ENCODE measurements around the gene ESR1.

ESR1 gene

GRCh38 chr6:152022303-152022702 is 214.8 kb downstream of the ESR1 start (continued):
- TF ChIP-seq PATZ1 (CRISPR knock-in tag; IDR thresholded peaks at IDR 0.05; ENCODE audit: borderline replicate concordance) = no peak
- TF ChIP-seq ISL1 (CRISPR knock-in tag; IDR thresholded peaks at IDR 0.05) = no peak
- TF ChIP-seq PPARA (CRISPR knock-in tag; IDR thresholded peaks at IDR 0.05; ENCODE audit: borderline replicate concordance) = no peak
- no peak for TF ChIP-seq TOX (CRISPR knock-in tag; IDR thresholded peaks at IDR 0.05; ENCODE audit: borderline replicate concordance)
- TF ChIP-seq ESRRG (CRISPR knock-in tag; IDR thresholded peaks at IDR 0.05) = no peak
- TF ChIP-seq BACH2 (CRISPR knock-in tag; IDR thresholded peaks at IDR 0.05; ENCODE audit: borderline replicate concordance) = no peak
- TF ChIP-seq OSR1 (CRISPR knock-in tag; IDR thresholded peaks at IDR 0.05) = no peak
- no peak for TF ChIP-seq GLIS3 (CRISPR knock-in tag; IDR thresholded peaks at IDR 0.05)

- TF ChIP-seq POU6F1 (CRISPR knock-in tag; IDR thresholded peaks at IDR 0.05; ENCODE audit: borderline replicate concordance, low read depth) (no peak), ZFP30 (CRISPR knock-in tag; IDR thresholded peaks at IDR 0.05) (no peak), ZNF565 (CRISPR knock-in tag; conservative IDR thresholded peaks at IDR 0.05; ENCODE audit: low read depth) (no peak), TSHZ2 (CRISPR knock-in tag; IDR thresholded peaks at IDR 0.05) (no peak), CREB5 (CRISPR knock-in tag; IDR thresholded peaks at IDR 0.05; ENCODE audit: low read depth) (no peak), SNAI2 (CRISPR knock-in tag; IDR thresholded peaks at IDR 0.05) (no peak), CSDC2 (CRISPR knock-in tag; IDR thresholded peaks at IDR 0.05) (no peak), ESRRG (CRISPR knock-in tag; IDR thresholded peaks at IDR 0.05) (no peak), ARNTL (CRISPR knock-in tag; IDR thresholded peaks at IDR 0.05; ENCODE audit: borderline replicate concordance, low read depth) (no peak), TOX (CRISPR knock-in tag; IDR thresholded peaks at IDR 0.05; ENCODE audit: borderline replicate concordance) (no peak), CSRNP3 (CRISPR knock-in tag; IDR thresholded peaks at IDR 0.05) (no peak), RARB (CRISPR knock-in tag; IDR thresholded peaks at IDR 0.05) (no peak), GLIS3 (CRISPR knock-in tag; IDR thresholded peaks at IDR 0.05) (no peak), TCF4 (CRISPR knock-in tag; IDR thresholded peaks at IDR 0.05; ENCODE audit: borderline replicate concordance) (no peak), PPARA (CRISPR knock-in tag; IDR thresholded peaks at IDR 0.05; ENCODE audit: borderline replicate concordance) (no peak), PATZ1 (CRISPR knock-in tag; IDR thresholded peaks at IDR 0.05; ENCODE audit: borderline replicate concordance) (no peak), ISL1 (CRISPR knock-in tag; IDR thresholded peaks at IDR 0.05) (no peak), ZFP3 (CRISPR knock-in tag; IDR thresholded peaks at IDR 0.05) (no peak)
- no peak for ATAC-seq
Measured at GRCh38 chr6:152023613-152024012, 216.1 kb downstream of the ESR1 start.
